Body of pancreas (tissue), 4 donors: ENCODE results near the gene DENND10.

Experiments used
- CTCF ChIP-seq, 7 experiments: fragments of 450-650 bp in 4 of 7; fragments of 200-600 bp in 3 of 7; sonication (generic) in 3 of 7; IDR thresholded peaks; one replicate each; pipeline ENCODE4 v1.5.1; 2016 to 2019; ENCODE audit warnings: antibody characterized with exemption in 7 of 7
- POLR2A ChIP-seq, 3 donors: fragments of 450-650 bp; IDR thresholded peaks; one replicate each; pipeline ENCODE4 v1.6.1; 2016; ENCODE audit warnings: antibody characterized with exemption in 3 of 3, mild to moderate bottlenecking in 2 of 3

GRCh38 chr10:119177708-119178371, 73.9 kb downstream of the DENND10 start:
- TF ChIP-seq POLR2A (IDR thresholded peaks at IDR 0.05) (no peak), CTCF (IDR thresholded peaks at IDR 0.05) (no peak)
